Fibroblast of mammary gland (primary cell): ENCODE results near the gene NHSL2.

Experiments used
- DNase-seq: peaks from one replicate; pipeline ENCODE4 v3.0.0-alpha.2; 2010; ENCODE audit warnings: low read depth
- H3K4me3 ChIP-seq: 2 replicates; pipeline ENCODE4 v1.5.1; 2011; ENCODE audit warnings: low read depth, mild to moderate bottlenecking, low read length, moderate library complexity; ENCODE audit not compliant: control insufficient read depth
- TF ChIP-seq, protein P1 (sequence below): conservative IDR thresholded peaks from 2 replicates; pipeline ENCODE4 v1.5.1; 2011; ENCODE audit warnings: low read depth, low read length, inconsistent platforms; ENCODE audit not compliant: control insufficient read depth, insufficient read depth

NHSL2 gene

GRCh38 chrX:72020204-72020603 lies 109.6 kb downstream of the NHSL2 start:
- DNase-seq: peak; percentile 26
- TF ChIP-seq, protein P1, sequence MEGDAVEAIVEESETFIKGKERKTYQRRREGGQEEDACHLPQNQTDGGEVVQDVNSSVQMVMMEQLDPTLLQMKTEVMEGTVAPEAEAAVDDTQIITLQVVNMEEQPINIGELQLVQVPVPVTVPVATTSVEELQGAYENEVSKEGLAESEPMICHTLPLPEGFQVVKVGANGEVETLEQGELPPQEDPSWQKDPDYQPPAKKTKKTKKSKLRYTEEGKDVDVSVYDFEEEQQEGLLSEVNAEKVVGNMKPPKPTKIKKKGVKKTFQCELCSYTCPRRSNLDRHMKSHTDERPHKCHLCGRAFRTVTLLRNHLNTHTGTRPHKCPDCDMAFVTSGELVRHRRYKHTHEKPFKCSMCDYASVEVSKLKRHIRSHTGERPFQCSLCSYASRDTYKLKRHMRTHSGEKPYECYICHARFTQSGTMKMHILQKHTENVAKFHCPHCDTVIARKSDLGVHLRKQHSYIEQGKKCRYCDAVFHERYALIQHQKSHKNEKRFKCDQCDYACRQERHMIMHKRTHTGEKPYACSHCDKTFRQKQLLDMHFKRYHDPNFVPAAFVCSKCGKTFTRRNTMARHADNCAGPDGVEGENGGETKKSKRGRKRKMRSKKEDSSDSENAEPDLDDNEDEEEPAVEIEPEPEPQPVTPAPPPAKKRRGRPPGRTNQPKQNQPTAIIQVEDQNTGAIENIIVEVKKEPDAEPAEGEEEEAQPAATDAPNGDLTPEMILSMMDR: no peak
- H3K4me3 ChIP-seq: no peak overlapping the region

GRCh38 chrX:72020788-72021187 lies 110.1 kb downstream of the NHSL2 start:
- no peak for DNase-seq
- H3K4me3 ChIP-seq: no peak overlapping the region
- TF ChIP-seq, protein P1: no peak

DNA sequence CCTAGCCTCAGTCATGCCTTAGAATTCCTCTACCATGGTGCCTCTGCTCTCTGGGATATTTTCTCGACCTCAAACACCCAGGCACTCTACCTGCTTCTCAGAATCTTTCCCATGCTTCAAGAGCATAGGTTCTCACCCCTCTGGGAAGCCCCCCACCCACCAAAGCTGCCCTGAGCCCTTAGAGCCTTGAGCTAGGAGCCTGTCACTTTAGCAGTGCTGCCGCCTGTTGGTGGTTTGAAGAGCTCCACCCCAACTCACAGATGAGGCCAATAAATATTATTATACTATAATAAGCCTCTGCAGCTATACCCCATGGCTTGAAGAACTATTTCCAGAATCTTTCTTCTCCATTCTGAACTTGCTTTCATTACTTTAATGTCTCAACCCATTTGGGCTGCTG lies 111.3 kb downstream of the NHSL2 start:
- H3K4me3 ChIP-seq: no peak overlapping the region
- peak; percentile 38 for DNase-seq
- TF ChIP-seq, protein P1: peak; percentile 60

GRCh38 chrX:72023071-72023470 lies 112.4 kb downstream of the NHSL2 start:
- DNase-seq: no peak
- H3K4me3 ChIP-seq: no peak overlapping the region
- TF ChIP-seq, protein P1: no peak

- TF ChIP-seq, protein P1: no peak
- no peak for DNase-seq
Measured at GRCh38 chrX:72025236-72025770, 114.7 kb downstream of the NHSL2 start.

DNA sequence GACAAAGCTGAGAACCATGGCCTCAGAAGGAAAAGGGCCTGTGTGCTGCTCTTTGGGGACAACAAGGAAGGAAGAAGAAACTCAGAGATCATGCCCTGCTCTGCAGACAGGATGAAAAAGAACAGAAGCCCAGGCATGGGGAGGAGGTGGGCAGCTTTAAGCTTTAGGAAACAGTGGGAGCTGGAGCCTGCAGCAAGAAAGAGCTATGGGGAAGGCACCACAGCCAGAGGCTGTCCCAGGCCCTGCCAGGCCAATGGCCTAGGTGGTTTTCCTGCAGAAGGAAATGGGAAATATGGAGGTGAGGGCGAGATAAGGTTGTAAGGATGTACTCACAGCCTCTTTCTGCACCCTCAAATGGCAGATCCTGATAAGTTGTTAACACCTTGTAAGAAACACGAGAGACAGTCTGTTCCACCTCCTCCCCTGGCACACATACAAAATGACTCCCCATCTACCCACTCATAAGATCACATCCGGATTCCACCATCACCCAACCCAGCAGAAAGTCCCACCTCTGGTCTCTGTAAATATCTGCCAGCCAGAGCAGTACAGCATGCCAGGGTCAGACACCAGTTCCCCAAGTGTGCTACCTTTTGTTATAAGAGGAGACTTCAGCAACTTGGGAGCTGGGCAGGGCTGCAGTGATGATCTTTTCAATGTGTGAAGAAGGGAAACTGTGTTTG lies 115.8 kb downstream of the NHSL2 start:
- H3K4me3 ChIP-seq: no peak overlapping the region
- DNase-seq: peak; percentile 40
- TF ChIP-seq, protein P1: no peak

More at GRCh38 chrX:72025236-72025770, 114.7 kb downstream of the NHSL2 start:
- H3K4me3 ChIP-seq: no peak overlapping the region
